ENCODE data around the gene MAS1L.

MAS1L gene

GRCh38 chr6:29528300-29528931 lies 40.7 kb upstream of the MAS1L start:
- no peaks in the 10 kb centered on the region for H3F3A ChIP-seq (ENCODE audit: insufficient read depth, low read length)
- H3K4me2 ChIP-seq (ENCODE audit: low read length): no peak overlapping the region
- TF ChIP-seq CTCF (IDR thresholded peaks at IDR 0.05; ENCODE audit: low read length) (no peak), EZH2 (IDR thresholded peaks at IDR 0.05; ENCODE audit: borderline replicate concordance, low read length) (no peak)
- no peaks in the 10 kb centered on the region for H3K79me2 ChIP-seq (ENCODE audit: insufficient read depth, low read length)
- H3K27ac ChIP-seq (ENCODE audit: low read depth, low read length, poor library complexity, severe bottlenecking): no peak overlapping the region
- H3K36me3 ChIP-seq (ENCODE audit: insufficient read depth, low read length): no peaks in the 10 kb centered on the region
- H3K4me1 ChIP-seq (ENCODE audit: insufficient read depth, low read length, severe bottlenecking): no peaks in the 10 kb centered on the region
- no peak overlapping the region for H3K4me3 ChIP-seq (ENCODE audit: low read depth, low read length, poor library complexity, severe bottlenecking)
- no peaks in the 10 kb centered on the region for H3K27me3 ChIP-seq (ENCODE audit: insufficient read depth, low read length)
- no peak overlapping the region for H3K9ac ChIP-seq (ENCODE audit: low read length)
- H2AFZ ChIP-seq (ENCODE audit: low read length): no peak overlapping the region
- H3K9me2 ChIP-seq (ENCODE audit: low read depth, low read length): no peaks in the 10 kb centered on the region
- H4K20me1 ChIP-seq (ENCODE audit: insufficient read depth, low read length): no peaks in the 10 kb centered on the region
- no peaks in the 10 kb centered on the region for H3K9me3 ChIP-seq (ENCODE audit: low read length)

GRCh38 chr6:29527564-29527963 lies 39.8 kb upstream of the MAS1L start:
- no peaks in the 10 kb centered on the region for H4K20me1 ChIP-seq (ENCODE audit: insufficient read depth, low read length)
- no peak overlapping the region for H3K4me3 ChIP-seq (ENCODE audit: low read depth, low read length, poor library complexity, severe bottlenecking)
- no peak overlapping the region for H2AFZ ChIP-seq (ENCODE audit: low read length)
- TF ChIP-seq CTCF (IDR thresholded peaks at IDR 0.05; ENCODE audit: low read length) (no peak), EZH2 (IDR thresholded peaks at IDR 0.05; ENCODE audit: borderline replicate concordance, low read length) (no peak)
- no peaks in the 10 kb centered on the region for H3K27me3 ChIP-seq (ENCODE audit: insufficient read depth, low read length)
- H3K36me3 ChIP-seq (ENCODE audit: insufficient read depth, low read length): no peaks in the 10 kb centered on the region
- no peak overlapping the region for H3K9ac ChIP-seq (ENCODE audit: low read length)
- no peaks in the 10 kb centered on the region for H3K4me1 ChIP-seq (ENCODE audit: insufficient read depth, low read length, severe bottlenecking)
- H3K9me3 ChIP-seq (ENCODE audit: low read length): no peaks in the 10 kb centered on the region
- H3K4me2 ChIP-seq (ENCODE audit: low read length): no peak overlapping the region
- H3K27ac ChIP-seq (ENCODE audit: low read depth, low read length, poor library complexity, severe bottlenecking): no peak overlapping the region
- no peaks in the 10 kb centered on the region for H3F3A ChIP-seq (ENCODE audit: insufficient read depth, low read length)
- no peaks in the 10 kb centered on the region for H3K79me2 ChIP-seq (ENCODE audit: insufficient read depth, low read length)
- H3K9me2 ChIP-seq (ENCODE audit: low read depth, low read length): no peaks in the 10 kb centered on the region

- Histone ChIP-seq H3K79me2 (ENCODE audit: insufficient read depth, low read length) (no peaks in the 10 kb centered on the region), H3K4me3 (ENCODE audit: low read depth, low read length, poor library complexity, severe bottlenecking) (no peak overlapping the region), H3K4me1 (ENCODE audit: insufficient read depth, low read length, severe bottlenecking) (no peaks in the 10 kb centered on the region), H3K4me2 (ENCODE audit: low read length) (no peak overlapping the region), H3K9me2 (ENCODE audit: low read depth, low read length) (no peaks in the 10 kb centered on the region), H4K20me1 (ENCODE audit: insufficient read depth, low read length) (no peaks in the 10 kb centered on the region), H3K27ac (ENCODE audit: low read depth, low read length, poor library complexity, severe bottlenecking) (no peak overlapping the region), H3F3A (ENCODE audit: insufficient read depth, low read length) (no peaks in the 10 kb centered on the region), H3K36me3 (ENCODE audit: insufficient read depth, low read length) (no peaks in the 10 kb centered on the region), H2AFZ (ENCODE audit: low read length) (no peak overlapping the region), H3K9me3 (ENCODE audit: low read length) (no peaks in the 10 kb centered on the region), H3K9ac (ENCODE audit: low read length) (no peak overlapping the region), H3K27me3 (ENCODE audit: insufficient read depth, low read length) (no peaks in the 10 kb centered on the region)
- TF ChIP-seq CTCF (IDR thresholded peaks at IDR 0.05; ENCODE audit: low read length) (no peak), EZH2 (IDR thresholded peaks at IDR 0.05; ENCODE audit: borderline replicate concordance, low read length) (no peak)
Measured at GRCh38 chr6:29527126-29527525, 39.4 kb upstream of the MAS1L start.

Data from OCI-LY1 (cell line).